GF-D8 (cell line): Measurements from ENCODE around the gene LRCH1.

ENCODE experiments used
- DNase-seq: peaks from one replicate; lab custom pipeline; 2025; lab: John Stamatoyannopoulos, UW

The LRCH1 gene

DNA sequence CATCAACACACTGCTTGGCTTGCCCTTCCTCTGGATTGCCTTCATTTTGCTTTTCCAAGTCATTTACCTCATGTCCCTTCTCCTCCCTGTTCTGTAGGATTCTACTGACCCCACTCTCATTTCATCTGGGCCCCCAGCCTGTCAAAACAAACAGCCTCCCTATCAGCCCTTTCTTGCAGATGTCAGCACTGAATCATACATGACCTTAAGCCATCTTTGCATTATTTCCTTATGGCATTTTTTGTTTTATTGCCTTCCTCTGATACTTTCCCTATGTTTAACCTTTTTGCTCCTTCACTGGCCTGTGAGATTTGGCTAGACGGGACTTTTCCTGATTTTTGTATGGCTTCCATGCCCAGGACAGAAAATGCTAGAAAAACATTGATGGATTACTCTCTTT lies 8.7 kb downstream of the LRCH1 start:
- no peak for DNase-seq

- DNase-seq, result no peak
These were observed 9.2 kb downstream of the LRCH1 start for GRCh38 chr13:46562152-46562551.

- no peak for DNase-seq
These were observed 9.6 kb downstream of the LRCH1 start for GRCh38 chr13:46562581-46562980.

GRCh38 chr13:46565808-46566750 lies 13.1 kb downstream of the LRCH1 start:
- no peak for DNase-seq

DNA sequence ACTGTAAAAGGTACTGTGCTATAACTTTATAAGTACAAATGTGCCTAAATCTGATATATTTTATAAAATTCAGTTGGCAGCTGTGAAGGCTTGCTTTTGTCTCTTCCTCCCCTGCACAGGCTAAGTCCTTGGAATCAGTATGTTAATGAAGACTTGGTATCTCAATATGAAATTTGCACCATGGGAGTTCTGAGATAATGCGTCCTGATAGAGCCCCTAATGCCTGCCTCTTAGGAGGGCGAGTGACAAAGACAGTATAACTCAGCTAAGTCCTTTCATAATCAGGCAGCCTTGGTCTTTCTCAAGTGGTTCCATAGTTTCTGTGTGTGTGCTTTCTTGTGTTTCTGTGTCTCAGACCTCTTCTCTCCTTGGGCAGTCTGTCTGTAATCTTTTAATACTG lies 14.7 kb downstream of the LRCH1 start:
- no peak for DNase-seq

- no peak for DNase-seq
These were observed 16.5 kb downstream of the LRCH1 start for GRCh38 chr13:46569456-46569855.

- DNase-seq, result no peak
These were observed 17.3 kb downstream of the LRCH1 start for GRCh38 chr13:46570273-46570672.

- no peak for DNase-seq
These were observed 18.4 kb downstream of the LRCH1 start for GRCh38 chr13:46571189-46571908.

DNA sequence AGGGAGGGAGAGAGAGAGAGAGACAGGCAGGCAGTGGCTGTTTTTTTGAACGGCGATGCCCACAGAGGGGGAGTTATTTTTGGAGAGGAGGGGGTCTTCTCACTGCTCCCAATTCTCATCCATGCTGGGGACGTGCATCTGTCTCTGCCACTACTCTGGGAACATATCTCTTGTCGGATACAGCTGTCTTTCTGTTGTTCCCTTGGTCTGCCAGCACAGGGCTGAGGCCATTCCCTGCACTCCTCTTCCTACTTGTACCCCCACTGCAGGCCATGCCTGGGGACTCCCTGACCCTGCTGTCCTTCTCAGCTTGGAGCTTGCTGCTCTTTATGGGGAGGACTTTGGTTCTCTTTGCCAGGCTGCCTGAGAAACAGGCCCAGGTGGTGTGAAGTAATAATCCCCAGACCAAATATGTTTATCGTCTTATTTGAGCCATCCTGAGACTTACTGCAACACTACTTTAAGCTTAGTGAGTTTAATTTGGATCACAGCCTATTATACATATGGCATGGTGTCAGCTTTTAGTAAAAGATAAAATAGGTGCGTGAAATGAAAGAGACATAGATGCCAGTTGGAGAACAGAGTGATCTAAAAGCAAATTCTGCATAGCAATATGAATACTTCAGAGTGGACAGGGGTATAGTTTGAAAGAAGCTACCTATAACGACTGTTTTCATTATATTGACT lies 19.1 kb downstream of the LRCH1 start:
- no peak for DNase-seq

DNA sequence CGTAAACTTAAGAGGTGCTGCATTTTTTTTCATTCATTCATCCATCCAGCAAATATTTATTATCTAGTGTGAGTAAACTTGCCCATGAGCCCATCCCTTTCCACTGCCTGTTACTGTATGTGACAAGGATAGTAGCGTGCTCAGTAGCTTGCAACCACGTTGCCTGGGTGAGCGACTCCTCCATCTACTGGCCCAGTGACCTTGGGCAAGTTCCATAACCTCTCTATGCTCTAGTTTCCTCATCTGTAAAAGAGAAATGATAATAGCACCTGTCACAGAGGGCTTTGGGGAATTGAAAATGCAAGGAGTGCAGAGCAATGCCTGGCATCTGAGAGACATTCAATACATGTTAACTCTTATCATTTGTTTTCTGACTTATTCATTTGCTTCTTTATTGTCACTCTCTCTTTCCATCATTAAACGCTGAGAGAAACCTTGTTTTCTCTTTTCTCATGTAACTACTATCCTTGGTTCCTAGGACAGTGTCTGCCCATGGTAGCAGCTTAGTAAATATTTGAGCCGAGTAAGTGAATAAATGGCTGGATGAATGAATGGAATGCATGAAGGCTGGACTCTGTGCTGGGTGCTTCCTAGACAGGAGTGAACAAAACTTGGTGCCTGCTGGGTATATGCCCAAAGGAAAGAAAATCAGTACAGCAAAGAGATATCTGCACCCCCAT lies 19.9 kb downstream of the LRCH1 start:
- DNase-seq, result no peak

GRCh38 chr13:46575301-46575771 lies 22.4 kb downstream of the LRCH1 start:
- DNase-seq, result no peak

- no peak for DNase-seq
These were observed 22.9 kb downstream of the LRCH1 start for GRCh38 chr13:46575818-46576221.

DNA sequence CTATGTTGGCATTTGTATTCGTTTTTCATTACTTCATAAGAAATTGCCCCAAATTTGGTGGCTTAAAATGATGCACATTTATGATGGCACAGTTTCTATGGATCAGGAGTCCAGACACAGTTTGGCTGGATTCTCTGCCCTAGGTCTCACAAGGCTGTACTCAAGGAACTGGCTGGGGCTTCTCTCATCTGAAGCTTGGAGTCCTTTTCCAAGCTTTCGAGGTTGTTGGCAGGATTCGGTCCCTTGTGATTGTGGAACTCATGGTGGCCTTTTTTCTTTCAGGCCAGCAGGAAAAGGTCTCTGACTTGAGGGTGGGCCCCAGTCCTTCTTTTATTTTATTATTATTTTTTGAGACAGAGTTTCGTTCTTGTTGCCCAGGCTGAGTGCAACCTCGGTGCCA lies 23.8 kb downstream of the LRCH1 start:
- DNase-seq, result no peak

GRCh38 chr13:46577696-46578589 lies 25.0 kb downstream of the LRCH1 start:
- peak; percentile 27 for DNase-seq

DNA sequence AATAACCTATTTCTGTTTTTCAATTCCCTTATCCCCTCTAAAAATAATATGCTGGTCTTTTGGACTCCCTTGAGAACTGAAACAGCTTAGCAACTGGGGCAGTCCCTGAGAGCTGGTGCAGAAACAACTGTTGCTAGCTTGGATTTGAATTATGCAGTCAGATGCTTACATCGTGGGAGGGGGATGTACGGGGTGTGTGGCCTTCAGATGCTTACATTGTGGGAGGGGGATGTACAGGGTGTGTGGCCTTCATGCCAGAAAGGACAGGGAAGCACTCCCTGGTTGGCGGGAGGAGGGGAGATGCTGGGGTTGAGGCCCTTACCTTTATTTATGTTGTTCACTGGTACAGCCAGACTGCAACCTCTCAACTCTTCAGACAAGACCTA lies 25.6 kb downstream of the LRCH1 start:
- no peak for DNase-seq

DNA sequence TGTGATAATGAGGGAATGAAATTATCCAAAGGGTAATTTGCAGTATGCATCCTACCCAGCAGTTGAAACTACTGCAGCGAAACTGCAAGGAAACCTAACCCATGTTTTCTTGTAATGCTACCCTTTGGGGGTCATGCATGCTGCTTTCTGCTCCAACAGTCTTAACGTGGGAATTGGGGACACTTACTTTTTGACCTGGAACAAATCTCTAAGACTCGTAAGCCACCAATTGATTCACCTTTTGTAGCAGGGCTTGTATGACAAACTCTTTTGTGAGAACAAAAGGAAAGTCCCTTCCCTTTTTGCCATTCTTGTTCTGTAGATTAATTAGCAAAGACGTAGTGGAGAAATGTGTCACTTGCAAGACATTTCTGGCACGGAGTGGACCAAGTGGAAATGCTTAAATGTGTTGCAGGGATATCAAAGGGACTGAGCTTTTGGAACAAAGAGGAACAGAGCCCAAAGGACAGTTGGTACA lies 27.4 kb downstream of the LRCH1 start:
- DNase-seq, result no peak

GRCh38 chr13:46582190-46582589 lies 29.2 kb downstream of the LRCH1 start:
- DNase-seq, result no peak

DNA sequence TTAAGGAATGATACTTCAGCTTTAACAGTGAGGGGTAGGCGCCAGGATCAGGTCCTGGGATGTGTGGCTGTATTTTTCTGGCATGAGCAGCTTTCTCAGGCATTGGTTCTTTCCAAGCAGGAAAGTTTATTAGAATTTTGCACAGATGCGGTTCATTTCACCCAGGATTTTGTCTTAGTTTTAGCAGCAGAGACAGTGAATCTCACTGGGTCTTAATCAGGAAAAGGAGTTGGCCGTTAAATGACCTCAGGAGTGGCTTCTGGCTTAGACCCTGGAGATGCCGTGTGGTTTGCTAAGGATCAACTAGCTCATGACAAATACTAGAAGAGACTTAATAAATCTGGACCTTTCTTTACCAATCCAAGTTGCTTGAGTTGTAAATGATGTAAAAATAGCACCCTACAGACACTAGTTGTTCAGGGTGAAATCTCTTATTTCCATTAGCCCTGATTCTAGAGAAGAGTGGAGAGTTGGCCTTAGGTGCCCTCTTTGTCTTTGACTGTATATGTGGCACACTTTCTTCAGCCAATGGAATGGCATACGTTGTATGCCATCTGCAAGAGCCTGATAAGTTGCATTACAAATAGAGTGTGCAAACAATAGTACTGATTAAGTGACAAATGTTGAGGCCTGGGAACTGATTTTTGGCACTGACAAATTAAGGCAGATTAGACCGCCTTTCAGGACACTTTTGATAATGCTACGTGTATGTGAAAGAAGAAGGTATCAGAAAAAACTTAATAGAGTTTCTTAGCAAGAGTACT lies 34.0 kb downstream of the LRCH1 start:
- DNase-seq, result no peak

DNA sequence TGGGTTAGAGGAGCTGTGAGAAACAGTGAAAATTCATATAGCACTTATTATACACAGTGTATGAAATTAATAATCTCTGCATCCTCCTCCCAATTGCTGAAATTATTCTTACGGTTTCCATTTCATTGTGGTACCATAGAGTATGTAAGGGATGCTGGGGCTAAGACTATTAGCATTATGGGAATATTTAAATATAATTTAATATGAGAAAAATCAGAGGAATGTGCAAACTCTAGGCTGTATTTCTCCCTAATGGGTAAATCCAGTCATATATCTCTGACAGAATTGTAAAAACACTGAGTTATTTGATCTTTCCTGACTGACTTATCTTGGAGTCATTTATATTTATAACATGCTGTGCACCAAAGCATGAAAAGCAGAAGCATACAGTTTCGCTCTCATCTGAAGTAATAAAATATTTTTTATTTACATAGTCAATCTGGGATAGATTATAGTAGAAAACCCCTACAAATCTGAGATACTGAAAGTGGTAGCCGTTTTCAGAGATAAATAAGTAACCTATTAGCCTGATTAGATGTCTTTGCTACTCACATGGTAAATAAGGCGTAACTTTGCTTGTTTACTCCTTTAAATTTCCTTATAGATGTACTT lies 34.9 kb downstream of the LRCH1 start:
- no peak for DNase-seq

- DNase-seq, result no peak
These were observed 39.4 kb downstream of the LRCH1 start for GRCh38 chr13:46592385-46592784.
